ENCODE results near the gene DHRS9.
"Not testable (repeated sequence)": the region's sequence is repeated elsewhere in the genome, so short reads cannot be mapped to it uniquely, and the experiment has no call there.

Gene DHRS9

GRCh38 chr2:169119851-169120250 is 50.5 kb downstream of the DHRS9 start:
- no peak overlapping the region for H3K4me3 ChIP-seq (ENCODE audit: low read length in 2 of 2)
- H3K9ac ChIP-seq (ENCODE audit: low read depth in 1 of 2, low read length in 2 of 2): no peak overlapping the region
- H3K27me3 ChIP-seq (ENCODE audit: control insufficient read depth in 2 of 2, insufficient read depth in 2 of 2, low read length in 2 of 2): no peaks in the 10 kb centered on the region
- H3K4me1 ChIP-seq (ENCODE audit: control insufficient read depth in 2 of 2, insufficient read depth in 2 of 2, low read length in 2 of 2): no peaks in the 10 kb centered on the region
- H3K27ac ChIP-seq (ENCODE audit: low read depth in 2 of 2, low read length in 2 of 2): no peak overlapping the region
- H3K9me3 ChIP-seq (ENCODE audit: control insufficient read depth in 2 of 2, low read length in 2 of 2): no peaks in the 10 kb centered on the region
- H3K36me3 ChIP-seq (ENCODE audit: control insufficient read depth in 2 of 2, insufficient read depth in 2 of 2, low read length in 2 of 2): no peaks in the 10 kb centered on the region

GRCh38 chr2:169129703-169130243 is 60.4 kb downstream of the DHRS9 start:
- no peak overlapping the region for H3K27ac ChIP-seq (ENCODE audit: low read depth in 2 of 2, low read length in 2 of 2)
- no peak overlapping the region for H3K9ac ChIP-seq (ENCODE audit: low read depth in 1 of 2, low read length in 2 of 2)
- no peaks in the 10 kb centered on the region for H3K27me3 ChIP-seq (ENCODE audit: control insufficient read depth in 2 of 2, insufficient read depth in 2 of 2, low read length in 2 of 2)
- no peaks in the 10 kb centered on the region for H3K36me3 ChIP-seq (ENCODE audit: control insufficient read depth in 2 of 2, insufficient read depth in 2 of 2, low read length in 2 of 2)
- no peaks in the 10 kb centered on the region for H3K4me1 ChIP-seq (ENCODE audit: control insufficient read depth in 2 of 2, insufficient read depth in 2 of 2, low read length in 2 of 2)
- no peak overlapping the region for H3K4me3 ChIP-seq (ENCODE audit: low read length in 2 of 2)
- H3K9me3 ChIP-seq (ENCODE audit: control insufficient read depth in 2 of 2, low read length in 2 of 2): no peaks in the 10 kb centered on the region

- no peak overlapping the region for H3K4me3 ChIP-seq (ENCODE audit: low read length in 2 of 2)
- no peaks in the 10 kb centered on the region for H3K36me3 ChIP-seq (ENCODE audit: control insufficient read depth in 2 of 2, insufficient read depth in 2 of 2, low read length in 2 of 2)
- no peak overlapping the region for H3K9ac ChIP-seq (ENCODE audit: low read depth in 1 of 2, low read length in 2 of 2)
- no peaks in the 10 kb centered on the region for H3K4me1 ChIP-seq (ENCODE audit: control insufficient read depth in 2 of 2, insufficient read depth in 2 of 2, low read length in 2 of 2)
- H3K27ac ChIP-seq (ENCODE audit: low read depth in 2 of 2, low read length in 2 of 2): no peak overlapping the region
- H3K27me3 ChIP-seq (ENCODE audit: control insufficient read depth in 2 of 2, insufficient read depth in 2 of 2, low read length in 2 of 2): no peaks in the 10 kb centered on the region
- no peaks in the 10 kb centered on the region for H3K9me3 ChIP-seq (ENCODE audit: control insufficient read depth in 2 of 2, low read length in 2 of 2)
Observed at GRCh38 chr2:169131587-169132512, 62.5 kb downstream of the DHRS9 start.

- not testable (repeated sequence) for H3K27ac ChIP-seq (ENCODE audit: low read depth in 2 of 2, low read length in 2 of 2); H3K4me3 ChIP-seq (ENCODE audit: low read length in 2 of 2); H3K9me3 ChIP-seq (ENCODE audit: control insufficient read depth in 2 of 2, low read length in 2 of 2); H3K9ac ChIP-seq (ENCODE audit: low read depth in 1 of 2, low read length in 2 of 2); H3K4me1 ChIP-seq (ENCODE audit: control insufficient read depth in 2 of 2, insufficient read depth in 2 of 2, low read length in 2 of 2); H3K36me3 ChIP-seq (ENCODE audit: control insufficient read depth in 2 of 2, insufficient read depth in 2 of 2, low read length in 2 of 2); H3K27me3 ChIP-seq (ENCODE audit: control insufficient read depth in 2 of 2, insufficient read depth in 2 of 2, low read length in 2 of 2)
Observed at GRCh38 chr2:169134272-169134671, 64.9 kb downstream of the DHRS9 start.

GRCh38 chr2:169136428-169136827 is 67.1 kb downstream of the DHRS9 start:
- H3K27me3 ChIP-seq (ENCODE audit: control insufficient read depth in 2 of 2, insufficient read depth in 2 of 2, low read length in 2 of 2); H3K9ac ChIP-seq (ENCODE audit: low read depth in 1 of 2, low read length in 2 of 2); H3K9me3 ChIP-seq (ENCODE audit: control insufficient read depth in 2 of 2, low read length in 2 of 2); H3K27ac ChIP-seq (ENCODE audit: low read depth in 2 of 2, low read length in 2 of 2); H3K4me3 ChIP-seq (ENCODE audit: low read length in 2 of 2); H3K4me1 ChIP-seq (ENCODE audit: control insufficient read depth in 2 of 2, insufficient read depth in 2 of 2, low read length in 2 of 2); H3K36me3 ChIP-seq (ENCODE audit: control insufficient read depth in 2 of 2, insufficient read depth in 2 of 2, low read length in 2 of 2): not testable (repeated sequence)

- Histone ChIP-seq H3K27ac (ENCODE audit: low read depth in 2 of 2, low read length in 2 of 2) (no peak overlapping the region), H3K9me3 (ENCODE audit: control insufficient read depth in 2 of 2, low read length in 2 of 2) (no peaks in the 10 kb centered on the region), H3K27me3 (ENCODE audit: control insufficient read depth in 2 of 2, insufficient read depth in 2 of 2, low read length in 2 of 2) (no peaks in the 10 kb centered on the region), H3K4me1 (ENCODE audit: control insufficient read depth in 2 of 2, insufficient read depth in 2 of 2, low read length in 2 of 2) (no peaks in the 10 kb centered on the region), H3K36me3 (ENCODE audit: control insufficient read depth in 2 of 2, insufficient read depth in 2 of 2, low read length in 2 of 2) (no peaks in the 10 kb centered on the region), H3K4me3 (ENCODE audit: low read length in 2 of 2) (no peak overlapping the region), H3K9ac (ENCODE audit: low read depth in 1 of 2, low read length in 2 of 2) (no peak overlapping the region)
Observed at GRCh38 chr2:169136885-169137534, 67.6 kb downstream of the DHRS9 start.

- Histone ChIP-seq H3K27ac (ENCODE audit: low read depth in 2 of 2, low read length in 2 of 2) (no peak overlapping the region), H3K9me3 (ENCODE audit: control insufficient read depth in 2 of 2, low read length in 2 of 2) (no peaks in the 10 kb centered on the region), H3K27me3 (ENCODE audit: control insufficient read depth in 2 of 2, insufficient read depth in 2 of 2, low read length in 2 of 2) (no peaks in the 10 kb centered on the region), H3K4me3 (ENCODE audit: low read length in 2 of 2) (no peak overlapping the region), H3K4me1 (ENCODE audit: control insufficient read depth in 2 of 2, insufficient read depth in 2 of 2, low read length in 2 of 2) (no peaks in the 10 kb centered on the region), H3K36me3 (ENCODE audit: control insufficient read depth in 2 of 2, insufficient read depth in 2 of 2, low read length in 2 of 2) (no peaks in the 10 kb centered on the region), H3K9ac (ENCODE audit: low read depth in 1 of 2, low read length in 2 of 2) (no peak overlapping the region)
Observed at GRCh38 chr2:169137924-169138323, 68.6 kb downstream of the DHRS9 start.

- Histone ChIP-seq H3K4me3 (ENCODE audit: low read length in 2 of 2) (no peak overlapping the region), H3K9me3 (ENCODE audit: control insufficient read depth in 2 of 2, low read length in 2 of 2) (no peaks in the 10 kb centered on the region), H3K27me3 (ENCODE audit: control insufficient read depth in 2 of 2, insufficient read depth in 2 of 2, low read length in 2 of 2) (no peaks in the 10 kb centered on the region), H3K36me3 (ENCODE audit: control insufficient read depth in 2 of 2, insufficient read depth in 2 of 2, low read length in 2 of 2) (no peaks in the 10 kb centered on the region), H3K9ac (ENCODE audit: low read depth in 1 of 2, low read length in 2 of 2) (no peak overlapping the region), H3K27ac (ENCODE audit: low read depth in 2 of 2, low read length in 2 of 2) (no peak overlapping the region), H3K4me1 (ENCODE audit: control insufficient read depth in 2 of 2, insufficient read depth in 2 of 2, low read length in 2 of 2) (no peaks in the 10 kb centered on the region)
Observed at GRCh38 chr2:169139145-169139544, 69.8 kb downstream of the DHRS9 start.

- no peaks in the 10 kb centered on the region for H3K4me1 ChIP-seq (ENCODE audit: control insufficient read depth in 2 of 2, insufficient read depth in 2 of 2, low read length in 2 of 2)
- no peak overlapping the region for H3K27ac ChIP-seq (ENCODE audit: low read depth in 2 of 2, low read length in 2 of 2)
- H3K9ac ChIP-seq (ENCODE audit: low read depth in 1 of 2, low read length in 2 of 2): no peak overlapping the region
- no peaks in the 10 kb centered on the region for H3K27me3 ChIP-seq (ENCODE audit: control insufficient read depth in 2 of 2, insufficient read depth in 2 of 2, low read length in 2 of 2)
- H3K4me3 ChIP-seq (ENCODE audit: low read length in 2 of 2): no peak overlapping the region
- no peaks in the 10 kb centered on the region for H3K9me3 ChIP-seq (ENCODE audit: control insufficient read depth in 2 of 2, low read length in 2 of 2)
- H3K36me3 ChIP-seq (ENCODE audit: control insufficient read depth in 2 of 2, insufficient read depth in 2 of 2, low read length in 2 of 2): no peaks in the 10 kb centered on the region
Observed at GRCh38 chr2:169139993-169140767, 70.8 kb downstream of the DHRS9 start.

Data from mucosa of rectum (tissue), 2 donors.